NCI-H446 treated with DMSO at 0.1 percent for 48 hours (cell line): Measurements from ENCODE around the gene OR52E2.

Experiments used
- DNase-seq: peaks from one replicate; lab custom pipeline; 2025; lab: John Stamatoyannopoulos, UW

The OR52E2 gene

DNA sequence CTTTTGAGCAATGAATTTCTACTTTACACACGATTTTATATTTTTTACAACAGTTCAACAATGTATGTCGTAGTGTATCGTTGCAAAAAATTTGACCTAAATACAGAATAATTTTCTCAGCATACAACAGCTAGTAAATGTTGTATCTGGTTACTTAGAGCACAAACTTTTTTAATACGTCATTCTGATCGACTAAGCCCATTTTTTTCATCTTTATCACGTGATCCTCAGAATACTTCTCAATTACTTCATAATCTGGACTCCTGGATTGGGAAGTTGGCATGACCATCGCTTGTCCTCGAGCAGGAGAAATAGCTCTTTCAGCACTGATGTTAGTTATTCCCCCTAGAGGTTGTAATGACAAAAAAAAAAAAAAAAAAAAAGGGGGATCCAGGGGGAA lies 48.2 kb downstream of the OR52E2 start:
- no peak for DNase-seq
